ENCODE data around the gene CCNJL.

Gene CCNJL

DNA sequence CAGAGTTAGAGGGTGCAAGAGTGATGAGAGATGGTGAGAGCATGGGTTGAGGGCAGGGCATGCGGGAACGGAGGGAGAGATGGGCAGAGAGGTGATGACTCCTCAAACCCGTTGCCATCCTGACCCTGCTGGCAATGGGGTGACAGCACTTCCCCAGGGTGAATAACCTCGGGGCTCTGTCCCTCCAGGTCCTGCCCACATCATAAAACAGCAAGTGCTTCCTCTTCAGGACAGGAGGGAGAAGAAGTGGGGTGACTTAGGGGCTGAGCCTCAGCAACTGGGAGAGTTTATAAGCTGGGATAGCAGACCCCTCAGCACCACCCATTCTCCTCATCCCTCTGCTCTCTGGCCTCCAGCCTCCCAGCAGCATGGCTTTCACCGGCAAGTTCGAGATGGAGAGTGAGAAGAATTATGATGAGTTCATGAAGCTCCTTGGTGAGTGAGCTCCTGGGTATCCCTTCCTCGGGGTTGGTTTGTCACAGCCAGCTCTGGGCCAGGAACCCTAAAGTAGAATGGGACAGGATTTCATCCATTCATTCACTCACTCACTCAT lies 83.1 kb downstream of the CCNJL start, which contains the start of gene FABP6:
Gene FABP6 (plus strand): TSS at position 317 of the 553 bp plus-strand sequence. CDS start 52 bp downstream, at position 369.
- Mint-ChIP-seq H3K27ac (no peak within 1 kb of the TSS), H3K27me3 (no peaks in the 10 kb centered on the region), H3K9me3 (no peaks in the 10 kb centered on the region), H3K4me1 (no peaks in the 10 kb centered on the region), H3K36me3 (no peaks in the 10 kb centered on the region), H3K4me3 (no peak within 1 kb of the TSS)
- DNase-seq (ENCODE audit: low spot score in 2 of 2) (no peak), ATAC-seq (ENCODE audit: low read depth) (no peak)

DNA sequence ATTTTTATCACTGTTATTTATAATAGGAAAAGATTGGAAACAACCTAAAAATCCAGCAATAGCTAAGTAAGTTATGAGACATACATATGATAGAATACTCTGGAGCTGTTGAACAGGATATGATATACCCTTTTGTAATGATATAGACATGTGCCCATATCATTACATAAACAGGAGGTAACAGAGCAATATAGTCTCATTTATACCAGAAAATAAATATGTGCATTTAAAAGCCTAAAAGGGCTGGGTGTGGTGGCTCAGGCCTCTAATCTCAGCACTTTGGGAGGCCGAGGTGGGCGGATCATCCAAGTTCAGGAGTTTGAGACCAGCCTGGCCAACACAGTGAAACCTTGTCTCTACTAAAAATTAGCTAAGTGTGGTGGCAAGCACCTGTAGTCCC lies 85.4 kb downstream of the CCNJL start:
- H3K36me3 Mint-ChIP-seq, result peaks cover 2% of the 10 kb centered on the region
- H3K27me3 Mint-ChIP-seq, result peaks cover 2% of the 10 kb centered on the region
- DNase-seq (ENCODE audit: low spot score in 2 of 2) (no peak), ATAC-seq (ENCODE audit: low read depth) (no peak)
- no peak overlapping the region for H3K27ac Mint-ChIP-seq
- H3K9me3 Mint-ChIP-seq, result no peaks in the 10 kb centered on the region
- H3K4me3 Mint-ChIP-seq, result no peak overlapping the region
- H3K4me1 Mint-ChIP-seq, result no peaks in the 10 kb centered on the region

DNA sequence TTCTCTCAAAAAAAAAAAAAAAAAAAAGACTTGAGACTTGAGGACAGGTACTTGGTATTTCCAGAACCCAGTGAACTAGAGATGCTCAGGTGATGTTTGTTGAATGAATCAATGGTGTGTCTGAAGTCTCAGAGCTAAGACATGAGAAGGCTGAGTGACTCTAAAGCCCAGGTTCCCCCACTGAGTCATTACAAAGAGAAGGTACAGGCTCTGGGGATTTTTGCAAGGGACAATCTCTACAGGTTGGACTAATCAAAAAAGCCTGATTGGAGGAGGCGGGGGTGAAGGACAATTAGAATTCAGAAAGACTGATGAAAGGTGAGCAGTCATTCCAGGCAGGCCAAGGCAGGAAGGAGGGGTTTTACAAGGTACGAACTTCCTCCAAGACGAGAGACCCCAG lies 91.3 kb downstream of the CCNJL start:
- H3K27me3 Mint-ChIP-seq, result peaks cover 9% of the 10 kb centered on the region
- no peaks in the 10 kb centered on the region for H3K4me1 Mint-ChIP-seq
- H3K27ac Mint-ChIP-seq, result no peak overlapping the region
- ATAC-seq (ENCODE audit: low read depth), result no peak
- no peak for DNase-seq (ENCODE audit: low spot score in 2 of 2)
- no peaks in the 10 kb centered on the region for H3K9me3 Mint-ChIP-seq
- H3K36me3 Mint-ChIP-seq, result peaks cover 2% of the 10 kb centered on the region
- no peak overlapping the region for H3K4me3 Mint-ChIP-seq

DNA sequence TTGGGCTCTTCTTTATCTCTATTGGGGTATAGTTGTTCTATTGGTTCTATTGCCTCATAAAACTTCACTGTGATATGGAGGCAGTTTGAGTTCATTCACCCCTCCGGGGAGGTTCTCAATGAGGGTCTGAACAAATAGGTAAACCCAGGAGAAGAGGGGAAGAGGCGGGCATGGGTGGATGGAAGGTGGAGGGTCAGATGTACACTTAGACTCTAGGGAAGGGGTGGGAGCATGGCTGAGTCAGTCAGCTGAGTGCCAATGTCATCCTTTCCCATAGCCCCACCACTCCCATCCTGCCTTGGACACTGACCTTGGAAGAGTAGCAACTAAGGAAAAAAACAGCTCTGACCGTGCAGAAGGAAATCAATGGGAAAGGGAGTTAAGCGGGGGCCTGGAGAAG lies 93.0 kb downstream of the CCNJL start:
- Mint-ChIP-seq H3K4me3 (no peak overlapping the region), H3K4me1 (no peaks in the 10 kb centered on the region), H3K27me3 (peaks cover 11% of the 10 kb centered on the region), H3K36me3 (peaks cover 2% of the 10 kb centered on the region), H3K9me3 (no peaks in the 10 kb centered on the region), H3K27ac (no peak overlapping the region)
- DNase-seq (ENCODE audit: low spot score in 2 of 2) (no peak), ATAC-seq (ENCODE audit: low read depth) (no peak)

DNA sequence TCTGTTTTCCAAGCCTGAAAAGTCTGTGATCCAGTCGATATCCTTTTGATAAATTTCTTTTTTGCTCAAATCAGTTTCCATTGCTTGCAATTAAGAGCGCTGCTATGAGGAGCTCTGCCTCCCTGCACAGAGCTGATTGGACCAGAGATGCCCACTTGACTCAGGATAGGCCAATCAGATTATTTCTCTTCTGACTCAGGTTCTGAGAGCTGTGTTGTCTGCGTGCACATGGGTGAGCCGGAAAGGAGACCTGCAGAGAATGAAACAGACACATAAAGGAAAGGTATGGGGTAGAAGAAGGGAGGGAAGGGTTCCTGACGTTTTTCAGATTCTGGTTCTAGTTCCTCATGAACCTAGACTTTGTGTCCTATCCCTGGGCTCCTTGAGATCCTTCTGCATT lies 98.8 kb downstream of the CCNJL start:
- Mint-ChIP-seq H3K4me3 (no peak overlapping the region), H3K4me1 (no peaks in the 10 kb centered on the region), H3K27ac (no peak overlapping the region), H3K27me3 (peaks cover 3% of the 10 kb centered on the region), H3K9me3 (no peaks in the 10 kb centered on the region), H3K36me3 (no peaks in the 10 kb centered on the region)
- DNase-seq (ENCODE audit: low spot score in 2 of 2) (no peak), ATAC-seq (ENCODE audit: low read depth) (no peak)

DNA sequence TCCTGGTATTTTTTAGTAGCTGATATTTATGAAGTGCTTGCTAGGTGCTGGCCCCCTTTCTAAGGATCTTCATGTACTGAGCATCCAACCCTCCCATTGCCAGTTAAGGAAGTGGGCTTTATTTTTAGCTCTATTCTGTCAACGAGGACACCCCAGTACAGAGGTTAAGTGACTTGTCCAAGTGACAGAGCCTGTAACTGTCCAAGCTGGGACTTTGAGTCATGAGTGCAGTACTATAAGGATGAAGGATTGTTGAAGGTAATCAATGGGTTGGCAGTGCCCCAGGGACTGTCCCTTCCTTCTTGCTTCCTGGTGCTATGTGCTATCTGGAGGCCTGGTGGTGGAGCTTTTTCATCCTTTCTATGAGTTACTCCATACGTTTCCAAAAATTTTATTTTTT lies 101.0 kb downstream of the CCNJL start:
- no peak for ATAC-seq (ENCODE audit: low read depth)
- Mint-ChIP-seq H3K36me3 (no peaks in the 10 kb centered on the region), H3K4me3 (no peak overlapping the region), H3K9me3 (no peaks in the 10 kb centered on the region), H3K27ac (no peak overlapping the region), H3K27me3 (peaks cover 7% of the 10 kb centered on the region), H3K4me1 (no peaks in the 10 kb centered on the region)
- DNase-seq (ENCODE audit: low spot score in 2 of 2), result no peak

DNA sequence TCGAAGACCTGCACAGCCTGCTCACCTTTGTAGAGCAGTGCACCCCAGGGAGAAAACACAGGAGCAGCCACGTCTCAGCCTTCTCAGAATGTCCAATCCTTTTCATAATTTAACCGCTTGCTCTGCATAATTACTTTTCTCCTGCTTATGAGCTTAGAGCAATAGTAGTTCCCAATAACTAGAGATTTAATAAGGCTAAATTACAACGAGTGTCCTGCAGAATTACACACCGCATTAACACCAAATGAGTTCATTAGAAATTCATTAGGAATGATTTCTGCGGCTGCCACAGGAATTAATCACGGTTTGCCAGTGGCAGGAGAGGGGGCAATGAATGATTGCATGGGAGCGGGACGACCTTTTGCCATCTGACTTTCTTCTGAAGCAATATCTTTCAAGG lies 101.8 kb downstream of the CCNJL start:
- H3K27me3 Mint-ChIP-seq, result peaks cover 5% of the 10 kb centered on the region
- H3K36me3 Mint-ChIP-seq, result no peaks in the 10 kb centered on the region
- H3K4me1 Mint-ChIP-seq, result no peaks in the 10 kb centered on the region
- no peaks in the 10 kb centered on the region for H3K9me3 Mint-ChIP-seq
- DNase-seq (ENCODE audit: low spot score in 2 of 2), result no peak
- ATAC-seq (ENCODE audit: low read depth), result no peak
- no peak overlapping the region for H3K27ac Mint-ChIP-seq
- no peak overlapping the region for H3K4me3 Mint-ChIP-seq

DNA sequence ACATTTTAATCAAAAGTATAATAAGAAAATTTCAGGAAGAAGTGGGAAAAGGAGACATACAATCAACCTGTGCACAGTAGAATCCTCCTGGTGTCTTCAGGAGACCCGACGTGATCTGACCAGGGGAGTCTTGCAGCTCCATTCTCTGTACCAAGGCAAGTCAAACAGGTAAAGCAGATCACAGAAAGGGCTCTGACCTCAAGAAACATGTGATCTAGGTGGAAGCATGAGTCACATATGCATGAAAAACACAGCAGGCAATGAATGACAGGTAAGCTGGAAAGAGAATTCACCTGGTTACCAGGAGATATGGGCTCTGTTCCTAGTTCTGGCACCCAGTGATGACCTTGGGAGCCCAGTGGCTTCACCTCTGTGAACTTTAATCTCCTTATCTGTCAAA lies 102.4 kb downstream of the CCNJL start:
- H3K36me3 Mint-ChIP-seq, result no peaks in the 10 kb centered on the region
- ATAC-seq (ENCODE audit: low read depth), result no peak
- H3K9me3 Mint-ChIP-seq, result no peaks in the 10 kb centered on the region
- H3K4me3 Mint-ChIP-seq, result no peak overlapping the region
- no peaks in the 10 kb centered on the region for H3K4me1 Mint-ChIP-seq
- DNase-seq (ENCODE audit: low spot score in 2 of 2), result no peak
- H3K27me3 Mint-ChIP-seq, result peaks cover 5% of the 10 kb centered on the region
- H3K27ac Mint-ChIP-seq, result no peak overlapping the region

DNA sequence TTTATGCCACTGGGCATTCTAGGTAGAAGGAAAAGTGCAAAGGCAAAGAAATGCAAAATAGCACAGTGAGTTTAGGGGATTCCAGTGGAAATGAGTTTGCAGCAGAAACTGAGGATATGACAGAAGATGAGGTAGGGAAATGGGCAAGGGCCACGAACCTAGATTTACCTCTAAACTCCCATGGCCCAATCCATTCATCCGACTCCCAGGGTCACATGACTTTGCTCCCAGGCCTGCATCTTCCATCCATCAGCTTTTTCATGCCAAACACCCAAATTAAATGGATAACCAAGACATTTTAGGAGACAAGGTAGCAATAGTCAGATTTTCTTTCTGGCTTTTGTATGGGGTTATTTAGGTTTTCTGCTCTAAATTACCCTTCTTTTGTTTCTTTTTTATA lies 105.3 kb downstream of the CCNJL start:
- no peaks in the 10 kb centered on the region for H3K36me3 Mint-ChIP-seq
- DNase-seq (ENCODE audit: low spot score in 2 of 2) (no peak), ATAC-seq (ENCODE audit: low read depth) (no peak)
- H3K27me3 Mint-ChIP-seq, result peaks cover 5% of the 10 kb centered on the region
- H3K4me3 Mint-ChIP-seq, result no peak overlapping the region
- H3K9me3 Mint-ChIP-seq, result no peaks in the 10 kb centered on the region
- H3K4me1 Mint-ChIP-seq, result no peaks in the 10 kb centered on the region
- no peak overlapping the region for H3K27ac Mint-ChIP-seq

All from memory B cell (primary cell).